ENCODE data around the gene MRO. TPM values are rescaled to one million over a fixed set of nuclear protein-coding genes. Genes with fewer than 3 reads are reported as not detected.

MRO gene
- total and polyA plus RNA-seq, 10 of the 15 experiments (the other 5 are each of a cell fraction or from before 2014, with no cell fraction given), result 0.11 to 0.18 TPM; not detected in 8

- in situ Hi-C loops (cut with MboI), result no loop called here
- Histone ChIP-seq H3K4me1 (ENCODE audit: control insufficient read depth, insufficient read depth, low read length) (peaks cover 5% of the 10 kb centered on the region), H4K20me1 (ENCODE audit: control insufficient read depth, insufficient read depth) (no peaks in the 10 kb centered on the region), H3K27ac (ENCODE audit: control insufficient read depth, insufficient read depth) (no peak overlapping the region), H3K36me3 (ENCODE audit: control insufficient read depth in 2 of 2, insufficient read depth in 2 of 2, low read length in 1 of 2) (no peaks in the 10 kb centered on the region), H3K4me2 (ENCODE audit: control insufficient read depth, insufficient read depth) (no peak overlapping the region), H3K27me3 (replicated peaks in 1 of 2; ENCODE audit: control insufficient read depth in 2 of 2, insufficient read depth in 2 of 2, low read length in 1 of 2) (no peaks in the 10 kb centered on the region; a peak in 1 of 4 replicates), H3K9ac (ENCODE audit: control insufficient read depth, insufficient read depth, low read length) (no peak overlapping the region), H3K79me2 (ENCODE audit: control insufficient read depth, insufficient read depth, low read length) (no peaks in the 10 kb centered on the region), H3K4me3 (no peak overlapping the region), H2AFZ (ENCODE audit: control insufficient read depth, low read depth, low read length) (no peak overlapping the region), H3K9me3 (replicated peaks; ENCODE audit: control insufficient read depth, insufficient read depth, low read length) (no peaks in the 10 kb centered on the region)
- BruUV-seq (replicated peaks), result no TSS peak
- ChIA-PET CTCF (no interaction called here), SMC1A (ENCODE audit: uncharacterized antibody, unreplicated experiment) (no interaction called here), POLR2A (no interaction called here), RAD21 (ENCODE audit: unreplicated experiment) (no interaction called here)
- intact Hi-C loops (cut with micrococcal nuclease; ENCODE audit: unreplicated experiment), result no loop called here
- TF ChIP-seq ZNF384 (IDR thresholded peaks at IDR 0.05; ENCODE audit: borderline replicate concordance, low read depth, low read length) (no peak), TBL1XR1 (IDR thresholded peaks at IDR 0.05; ENCODE audit: low read depth, low read length) (no peak), BCLAF1 (IDR thresholded peaks at IDR 0.05) (no peak), NBN (IDR thresholded peaks at IDR 0.05) (no peak), MTA2 (IDR thresholded peaks at IDR 0.05; ENCODE audit: low read depth) (no peak), ATF3 (IDR thresholded peaks at IDR 0.05; ENCODE audit: borderline replicate concordance, extremely low read depth, low read depth, low read length) (no peak), RELB (IDR thresholded peaks at IDR 0.05; ENCODE audit: low read depth) (no peak), HCFC1 (IDR thresholded peaks at IDR 0.05; ENCODE audit: low read length) (no peak), BCL11A (IDR thresholded peaks at IDR 0.05; ENCODE audit: low read depth, low read length) (no peak), CBX5 (IDR thresholded peaks at IDR 0.05; ENCODE audit: low read depth) (no peak), ZSCAN29 (IDR thresholded peaks at IDR 0.05) (no peak), POLR2AphosphoS2 (IDR thresholded peaks at IDR 0.05; ENCODE audit: low read depth, low read length) (no peak)
- FAIRE-seq, result no peak
- ATAC-seq, result no peak
- DNase-seq (ENCODE audit: low read depth, low spot score), result no peak
- 37% methylated on average over 11 of the region's 11 CpGs for WGBS (ENCODE audit: insufficient coverage, insufficient replicate concordance, low lambda C conversion rate, missing lambda C conversion rate)
Observed at GRCh38 chr18:50803592-50803991, 16.2 kb downstream of the MRO start.
